Liver (tissue), 9 donors: ENCODE data around the gene LRP3. TPM values are rescaled to one million over a fixed set of nuclear protein-coding genes. Genes with fewer than 3 reads are reported as not detected.

Experiments
- DNase-seq: peaks from one replicate; pipeline ENCODE4 v3.0.0-alpha.2; 2017; ENCODE audit warnings: low spot score
- H3K27ac ChIP-seq, 2 donors: one replicate each; pipeline ENCODE4 v1.7.0; 2013; ENCODE audit warnings: inconsistent platforms in 2 of 2, low read length in 2 of 2, control low read depth in 1 of 2, low read depth in 1 of 2, mild to moderate bottlenecking in 1 of 2
- H3K27me3 ChIP-seq, 4 donors: one replicate each; pipeline versions ENCODE4 v1.6.1 to v1.7.0; 2013; ENCODE audit warnings: low read length in 3 of 4, inconsistent platforms in 1 of 4, mild to moderate bottlenecking in 1 of 4, moderate library complexity in 1 of 4; ENCODE audit not compliant: control insufficient read depth in 4 of 4, insufficient read depth in 4 of 4
- H3K36me3 ChIP-seq, 4 donors: one replicate each; pipeline versions ENCODE4 v1.6.1 to v1.7.0; 2013; ENCODE audit warnings: low read length in 3 of 4, mild to moderate bottlenecking in 3 of 4, low read depth in 1 of 4, moderate library complexity in 1 of 4; ENCODE audit not compliant: control insufficient read depth in 4 of 4, insufficient read depth in 3 of 4
- H3K4me1 ChIP-seq, 4 donors: one replicate each; pipeline versions ENCODE4 v1.6.1 to v1.7.0; 2013; ENCODE audit warnings: low read length in 3 of 4, mild to moderate bottlenecking in 3 of 4, moderate library complexity in 1 of 4; ENCODE audit not compliant: control insufficient read depth in 4 of 4, insufficient read depth in 4 of 4
- H3K4me3 ChIP-seq, 3 donors: one replicate each; pipeline versions ENCODE4 v1.6.1 to v1.7.0; 2013; ENCODE audit warnings: low read length in 3 of 3, control low read depth in 1 of 3, low read depth in 1 of 3, mild to moderate bottlenecking in 1 of 3
- H3K9ac ChIP-seq, 2 donors: one replicate each; pipeline ENCODE4 v1.7.0; 2013; ENCODE audit warnings: low read length in 2 of 2, mild to moderate bottlenecking in 2 of 2, moderate library complexity in 2 of 2, control low read depth in 1 of 2, low read depth in 1 of 2
- H3K9me3 ChIP-seq, 4 donors: one replicate each; pipeline versions ENCODE4 v1.6.1 to v1.7.0; 2013; ENCODE audit warnings: low read length in 3 of 4; ENCODE audit not compliant: control insufficient read depth in 4 of 4
- EGR1 ChIP-seq, 2 donors: IDR thresholded peaks; 2 replicates each; pipeline ENCODE4 v1.6.1; 2016 to 2018; ENCODE audit warnings: antibody characterized with exemption in 2 of 2, low read depth in 2 of 2
- FOXA1 ChIP-seq: IDR thresholded peaks from 2 replicates; pipeline ENCODE4 v1.6.1; 2016; ENCODE audit warnings: antibody characterized with exemption
- FOXA2 ChIP-seq: IDR thresholded peaks from 2 replicates; pipeline ENCODE4 v1.6.1; 2016; ENCODE audit warnings: antibody characterized with exemption
- GABPA ChIP-seq, 2 donors: IDR thresholded peaks in 1 of 2; conservative IDR thresholded peaks in 1 of 2; 2 replicates each; pipeline ENCODE4 v1.6.1; 2016; ENCODE audit warnings: antibody characterized with exemption in 2 of 2, mild to moderate bottlenecking in 1 of 2, moderate library complexity in 1 of 2
- HNF4G ChIP-seq: IDR thresholded peaks from 2 replicates; pipeline ENCODE4 v1.6.1; 2016; ENCODE audit warnings: antibody characterized with exemption
- NR2F2 ChIP-seq: IDR thresholded peaks from 2 replicates; pipeline ENCODE4 v1.6.1; 2016; ENCODE audit warnings: antibody characterized with exemption
- RAD21 ChIP-seq, 2 donors: IDR thresholded peaks; 2 replicates each; pipeline ENCODE4 v1.6.1; 2016; ENCODE audit warnings: antibody characterized with exemption in 2 of 2, mild to moderate bottlenecking in 2 of 2
- RXRA ChIP-seq, 2 donors: IDR thresholded peaks; 2 replicates each; pipeline ENCODE4 v1.6.1; 2017 to 2018; ENCODE audit warnings: antibody characterized with exemption in 2 of 2, mild to moderate bottlenecking in 1 of 2
- TAF1 ChIP-seq: conservative IDR thresholded peaks from 2 replicates; pipeline ENCODE4 v1.6.1; 2016; ENCODE audit warnings: antibody characterized with exemption, mild to moderate bottlenecking
- YY1 ChIP-seq: IDR thresholded peaks from 2 replicates; pipeline ENCODE4 v1.6.1; 2016; ENCODE audit warnings: antibody characterized with exemption, mild to moderate bottlenecking
- WGBS: extraction: QIAGEN DNeasy Blood & Tissue Kit; methylation state at CpG from one replicate; pipeline ENCODE4 v1.1.7; 2013; 5-methylcytosine and 5-hydroxymethylcytosine counted together
- polyA plus RNA-seq, 2 donors: library from polyadenylated mRNA; stranded (reverse) in 1 of 2; unstranded in 1 of 2; fragments of 200-250 nt in 1 of 2; fragments of >200 nt in 1 of 2; fragmentation: Nextera tagmentation in 1 of 2; extraction: Ambion mirVana in 1 of 2; gene quantifications; one replicate each; pipeline versions ENCODE4 v1.2.1 to v1.2.3, GENCODE V29; 2013 to 2015
- total RNA-seq, 2 donors: library from RNA; depleted of rRNA; stranded (reverse); fragments of >200 nt; gene quantifications; one replicate each; pipeline ENCODE4 v1.2.3, GENCODE V29; 2014
- TF ChIP-seq, protein P1 (sequence below): IDR thresholded peaks from 2 replicates; pipeline ENCODE4 v1.6.1; 2016; ENCODE audit warnings: antibody characterized with exemption
- TF ChIP-seq, protein P2 (sequence below): fragments of 150-350 bp; IDR thresholded peaks from 2 replicates; pipeline ENCODE4 v1.5.1; 2017; ENCODE audit warnings: improper control_type of control experiment, low read depth, low read length; ENCODE audit not compliant: missing input control
- TF ChIP-seq, protein P3 (sequence below): IDR thresholded peaks from 2 replicates; pipeline ENCODE4 v1.6.1; 2016; ENCODE audit warnings: antibody characterized with exemption
- TF ChIP-seq, protein P4 (sequence below): IDR thresholded peaks from 2 replicates; pipeline ENCODE4 v1.6.1; 2016; ENCODE audit warnings: antibody characterized with exemption
- TF ChIP-seq, protein P5 (sequence below): IDR thresholded peaks from 2 replicates; pipeline ENCODE4 v1.6.1; 2016; ENCODE audit warnings: antibody characterized with exemption, mild to moderate bottlenecking
- donor health status: healthy.
- donor health status: healthy.
- donor health status: healthy.
- donor health status: healthy.
- donor health status: healthy.

LRP3 gene
- total and polyA plus RNA-seq, 4 donors = 2.5 to 42.3 (median 15.4) TPM

DNA sequence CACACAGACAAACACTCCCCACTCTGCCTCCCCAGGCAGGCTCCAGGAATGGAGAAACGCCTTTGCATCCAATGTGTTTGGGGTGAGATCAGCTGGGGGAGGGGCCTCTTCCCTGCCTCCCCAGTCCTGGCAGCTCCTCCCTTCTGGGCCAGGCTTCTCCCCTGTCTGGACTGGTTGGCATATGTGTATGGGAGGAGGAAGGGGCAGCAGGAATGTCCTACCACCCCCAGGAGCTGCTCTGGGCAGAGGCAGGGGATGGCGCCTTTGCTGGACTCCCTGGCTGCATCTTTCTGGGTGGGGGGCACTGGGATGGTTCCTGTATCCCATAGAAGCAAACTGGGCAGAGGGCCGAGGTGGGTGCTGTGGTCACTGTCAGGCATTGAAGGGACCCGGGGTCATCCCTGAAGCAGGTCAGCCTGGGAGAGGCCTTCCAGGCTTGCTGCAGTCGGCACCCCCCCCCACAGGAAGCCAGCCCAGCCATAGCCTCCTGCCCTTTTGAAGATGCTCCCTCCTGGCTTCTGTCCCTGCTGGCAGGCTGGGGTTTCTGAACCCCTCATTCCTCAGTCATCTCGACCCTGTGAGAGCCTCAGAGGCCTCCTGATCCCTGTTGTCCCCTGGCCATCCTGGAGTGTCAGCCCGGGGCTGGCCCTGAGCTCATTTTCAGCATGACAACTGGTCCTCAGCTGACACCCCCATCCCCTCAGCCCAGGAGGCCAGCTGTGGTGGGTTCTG is 52.7 kb downstream of the LRP3 start:
- peaks cover 0 to 4% (median under 1%) of the 10 kb centered on the region in 4 donors for H3K9me3 ChIP-seq
- H3K27ac ChIP-seq = peak overlapping the region; percentile 67 to 68
- TF ChIP-seq RXRA (IDR thresholded peaks at IDR 0.05) (no peak), FOXA2 (peak; percentile 17), RAD21 (IDR thresholded peaks at IDR 0.05) (peak; percentile 22 to 49), GABPA (IDR thresholded peaks at IDR 0.05 in 1 of 2, conservative IDR thresholded peaks at IDR 0.05 in 1 of 2) (no peak), HNF4G (no peak), NR2F2 (no peak), TAF1 (peak; percentile 28), EGR1 (IDR thresholded peaks at IDR 0.05; ENCODE audit: low read depth in 2 of 2) (no peak), YY1 (no peak), FOXA1 (no peak)
- TF ChIP-seq, protein P1, sequence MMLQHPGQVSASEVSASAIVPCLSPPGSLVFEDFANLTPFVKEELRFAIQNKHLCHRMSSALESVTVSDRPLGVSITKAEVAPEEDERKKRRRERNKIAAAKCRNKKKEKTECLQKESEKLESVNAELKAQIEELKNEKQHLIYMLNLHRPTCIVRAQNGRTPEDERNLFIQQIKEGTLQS = no peak
- TF ChIP-seq, protein P2, sequence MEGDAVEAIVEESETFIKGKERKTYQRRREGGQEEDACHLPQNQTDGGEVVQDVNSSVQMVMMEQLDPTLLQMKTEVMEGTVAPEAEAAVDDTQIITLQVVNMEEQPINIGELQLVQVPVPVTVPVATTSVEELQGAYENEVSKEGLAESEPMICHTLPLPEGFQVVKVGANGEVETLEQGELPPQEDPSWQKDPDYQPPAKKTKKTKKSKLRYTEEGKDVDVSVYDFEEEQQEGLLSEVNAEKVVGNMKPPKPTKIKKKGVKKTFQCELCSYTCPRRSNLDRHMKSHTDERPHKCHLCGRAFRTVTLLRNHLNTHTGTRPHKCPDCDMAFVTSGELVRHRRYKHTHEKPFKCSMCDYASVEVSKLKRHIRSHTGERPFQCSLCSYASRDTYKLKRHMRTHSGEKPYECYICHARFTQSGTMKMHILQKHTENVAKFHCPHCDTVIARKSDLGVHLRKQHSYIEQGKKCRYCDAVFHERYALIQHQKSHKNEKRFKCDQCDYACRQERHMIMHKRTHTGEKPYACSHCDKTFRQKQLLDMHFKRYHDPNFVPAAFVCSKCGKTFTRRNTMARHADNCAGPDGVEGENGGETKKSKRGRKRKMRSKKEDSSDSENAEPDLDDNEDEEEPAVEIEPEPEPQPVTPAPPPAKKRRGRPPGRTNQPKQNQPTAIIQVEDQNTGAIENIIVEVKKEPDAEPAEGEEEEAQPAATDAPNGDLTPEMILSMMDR = peak; percentile 6
- TF ChIP-seq, protein P3, sequence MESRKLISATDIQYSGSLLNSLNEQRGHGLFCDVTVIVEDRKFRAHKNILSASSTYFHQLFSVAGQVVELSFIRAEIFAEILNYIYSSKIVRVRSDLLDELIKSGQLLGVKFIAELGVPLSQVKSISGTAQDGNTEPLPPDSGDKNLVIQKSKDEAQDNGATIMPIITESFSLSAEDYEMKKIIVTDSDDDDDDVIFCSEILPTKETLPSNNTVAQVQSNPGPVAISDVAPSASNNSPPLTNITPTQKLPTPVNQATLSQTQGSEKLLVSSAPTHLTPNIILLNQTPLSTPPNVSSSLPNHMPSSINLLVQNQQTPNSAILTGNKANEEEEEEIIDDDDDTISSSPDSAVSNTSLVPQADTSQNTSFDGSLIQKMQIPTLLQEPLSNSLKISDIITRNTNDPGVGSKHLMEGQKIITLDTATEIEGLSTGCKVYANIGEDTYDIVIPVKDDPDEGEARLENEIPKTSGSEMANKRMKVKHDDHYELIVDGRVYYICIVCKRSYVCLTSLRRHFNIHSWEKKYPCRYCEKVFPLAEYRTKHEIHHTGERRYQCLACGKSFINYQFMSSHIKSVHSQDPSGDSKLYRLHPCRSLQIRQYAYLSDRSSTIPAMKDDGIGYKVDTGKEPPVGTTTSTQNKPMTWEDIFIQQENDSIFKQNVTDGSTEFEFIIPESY = no peak
- TF ChIP-seq, protein P4, sequence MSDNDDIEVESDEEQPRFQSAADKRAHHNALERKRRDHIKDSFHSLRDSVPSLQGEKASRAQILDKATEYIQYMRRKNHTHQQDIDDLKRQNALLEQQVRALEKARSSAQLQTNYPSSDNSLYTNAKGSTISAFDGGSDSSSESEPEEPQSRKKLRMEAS = no peak
- TF ChIP-seq, protein P5, sequence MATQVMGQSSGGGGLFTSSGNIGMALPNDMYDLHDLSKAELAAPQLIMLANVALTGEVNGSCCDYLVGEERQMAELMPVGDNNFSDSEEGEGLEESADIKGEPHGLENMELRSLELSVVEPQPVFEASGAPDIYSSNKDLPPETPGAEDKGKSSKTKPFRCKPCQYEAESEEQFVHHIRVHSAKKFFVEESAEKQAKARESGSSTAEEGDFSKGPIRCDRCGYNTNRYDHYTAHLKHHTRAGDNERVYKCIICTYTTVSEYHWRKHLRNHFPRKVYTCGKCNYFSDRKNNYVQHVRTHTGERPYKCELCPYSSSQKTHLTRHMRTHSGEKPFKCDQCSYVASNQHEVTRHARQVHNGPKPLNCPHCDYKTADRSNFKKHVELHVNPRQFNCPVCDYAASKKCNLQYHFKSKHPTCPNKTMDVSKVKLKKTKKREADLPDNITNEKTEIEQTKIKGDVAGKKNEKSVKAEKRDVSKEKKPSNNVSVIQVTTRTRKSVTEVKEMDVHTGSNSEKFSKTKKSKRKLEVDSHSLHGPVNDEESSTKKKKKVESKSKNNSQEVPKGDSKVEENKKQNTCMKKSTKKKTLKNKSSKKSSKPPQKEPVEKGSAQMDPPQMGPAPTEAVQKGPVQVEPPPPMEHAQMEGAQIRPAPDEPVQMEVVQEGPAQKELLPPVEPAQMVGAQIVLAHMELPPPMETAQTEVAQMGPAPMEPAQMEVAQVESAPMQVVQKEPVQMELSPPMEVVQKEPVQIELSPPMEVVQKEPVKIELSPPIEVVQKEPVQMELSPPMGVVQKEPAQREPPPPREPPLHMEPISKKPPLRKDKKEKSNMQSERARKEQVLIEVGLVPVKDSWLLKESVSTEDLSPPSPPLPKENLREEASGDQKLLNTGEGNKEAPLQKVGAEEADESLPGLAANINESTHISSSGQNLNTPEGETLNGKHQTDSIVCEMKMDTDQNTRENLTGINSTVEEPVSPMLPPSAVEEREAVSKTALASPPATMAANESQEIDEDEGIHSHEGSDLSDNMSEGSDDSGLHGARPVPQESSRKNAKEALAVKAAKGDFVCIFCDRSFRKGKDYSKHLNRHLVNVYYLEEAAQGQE = peak; percentile 45
- no peaks in the 10 kb centered on the region for H3K27me3 ChIP-seq
- no peak for DNase-seq
- H3K36me3 ChIP-seq = no peaks in the 10 kb centered on the region
- H3K4me3 ChIP-seq = no peak overlapping the region
- H3K4me1 ChIP-seq = peaks cover 15 to 49% (median 40%) of the 10 kb centered on the region in 4 donors
- 32% methylated on average over 7 of the region's 7 CpGs for WGBS
- H3K9ac ChIP-seq = no peak overlapping the region
